Mucosa of descending colon (tissue), 3 donors: ENCODE measurements around the gene CRYZL1. TPM values are rescaled to one million over a fixed set of nuclear protein-coding genes. Genes with fewer than 3 reads are reported as not detected.

Source experiments
- ATAC-seq: fragments of 200-7000 bp; cut with Tn5 transposase; one replicate; pipeline ENCODE4 v1.9.1; 2020; ENCODE audit warnings: mild to moderate bottlenecking, moderate library complexity
- DNase-seq, 3 donors: peaks; one replicate each; pipeline ENCODE4 v3.0.0-alpha.2; 2020
- H3K36me3 ChIP-seq: fragments of 200-600 bp; one replicate; pipeline ENCODE4 v1.8.0; 2021; ENCODE audit warnings: low read depth, mild to moderate bottlenecking
- H3K4me1 ChIP-seq: fragments of 200-600 bp; one replicate; pipeline ENCODE4 v1.8.0; 2021; ENCODE audit warnings: low read depth, mild to moderate bottlenecking
- H3K4me3 ChIP-seq: fragments of 200-600 bp; one replicate; pipeline ENCODE4 v1.8.0; 2021; ENCODE audit warnings: mild to moderate bottlenecking
- H3K9me3 ChIP-seq: fragments of 200-600 bp; one replicate; pipeline ENCODE4 v1.8.0; 2021; ENCODE audit warnings: mild to moderate bottlenecking
- CTCF ChIP-seq: fragments of 200-600 bp; IDR thresholded peaks from one replicate; pipeline ENCODE4 v1.8.0; 2022; ENCODE audit warnings: antibody characterized with exemption, mild to moderate bottlenecking
- intact Hi-C, 2 donors: fragments of 100-400 bp; cut with DNase I in 1 of 2; cut with micrococcal nuclease in 1 of 2; formaldehyde crosslinking; loops; one replicate each; pipeline versions ENCODE4 v1.11.0 to v1.11.1; 2022; cut with DNase I, micrococcal nuclease
- total RNA-seq, 3 donors: library from RNA; stranded (reverse); fragmentation: NEBNext Ultra II Directional in 2 of 3; extraction: Animal tissue kit (Norgen Biotek cat#: 25700) in 2 of 3; gene quantifications; one replicate each; pipeline versions ENCODE4 v1.2.1 to v1.2.4, GENCODE V29; 2021 to 2023
- donor health status: DM: no; HTN: no; CAD: no; lungs with moderate emphysema.
- donor health status: DM: no; HTN: no; CAD: no.
- donor health status: DM: no; HTN: yes; CAD: no.

The CRYZL1 gene
- total RNA-seq, 3 donors from 2014 or later = 33.1 to 55.5 (median 34.0) TPM

GRCh38 chr21:33544451-33545195 is 96.9 kb downstream of the CRYZL1 start:
- DNase-seq (no peak), ATAC-seq (no peak)
- intact Hi-C loops = no loop called here
- TF ChIP-seq CTCF = no peak
- Histone ChIP-seq H3K4me3 (no peak overlapping the region), H3K9me3 (no peaks in the 10 kb centered on the region), H3K4me1 (peaks cover 26% of the 10 kb centered on the region), H3K36me3 (peaks cover 6% of the 10 kb centered on the region)

GRCh38 chr21:33543505-33544129 is 97.9 kb downstream of the CRYZL1 start:
- ATAC-seq (peak; percentile 53), DNase-seq (peak; percentile 81 to 86 (median 85))
- intact Hi-C loops = no loop called here
- no peaks in the 10 kb centered on the region for H3K9me3 ChIP-seq
- peak overlapping the region; percentile 60 for H3K4me3 ChIP-seq
- peaks cover 4% of the 10 kb centered on the region for H3K36me3 ChIP-seq
- TF ChIP-seq CTCF = no peak
- H3K4me1 ChIP-seq = peaks cover 26% of the 10 kb centered on the region

DNA sequence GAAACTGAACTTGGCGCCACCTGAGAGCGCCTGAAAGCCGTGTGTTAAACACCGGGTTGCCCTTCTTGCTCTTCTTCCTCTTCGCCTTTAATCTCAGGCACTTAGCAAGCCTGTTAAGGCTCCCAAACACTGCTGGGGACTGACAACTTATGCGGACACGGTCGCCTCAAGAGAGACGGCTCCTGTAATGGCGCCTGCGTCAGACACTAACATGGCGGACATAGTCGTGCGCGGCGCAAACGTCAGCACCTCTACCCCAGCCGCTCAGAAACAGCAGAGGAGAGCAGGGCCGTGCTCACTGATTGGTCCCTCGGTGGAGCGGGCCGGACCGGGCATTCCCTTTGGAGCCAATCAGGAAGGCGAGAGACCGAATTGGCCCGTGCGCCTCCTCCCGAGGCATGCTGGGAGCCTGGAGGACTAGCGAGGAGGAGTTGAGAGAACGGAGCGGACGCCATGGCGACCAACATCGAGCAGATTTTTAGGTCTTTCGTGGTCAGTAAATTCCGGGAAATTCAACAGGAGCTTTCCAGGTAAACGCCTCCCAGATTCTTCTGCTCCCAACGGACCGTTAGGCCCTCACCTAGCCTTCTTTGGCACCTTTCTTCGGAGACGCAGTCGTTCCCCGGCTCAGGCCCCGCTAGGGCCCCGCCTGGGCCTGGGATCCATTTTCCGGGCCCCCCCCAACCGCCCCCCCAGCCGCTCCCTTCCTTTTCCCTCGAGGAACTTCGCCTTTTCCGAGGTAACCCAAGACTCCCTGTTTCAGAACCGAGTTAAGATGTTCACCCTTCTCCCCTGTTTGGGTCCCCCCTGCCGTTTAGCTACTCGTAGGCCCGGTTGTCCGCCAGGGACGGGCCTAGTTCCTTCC is 98.7 kb downstream of the CRYZL1 start, which contains the start of gene SON:
Gene SON (plus strand): TSS at position 399 of the 865 bp plus-strand sequence. CDS start 55 bp downstream, at position 454.
- ATAC-seq (peak; percentile 94), DNase-seq (peak; percentile 97 to 99 (median 98))
- Histone ChIP-seq H3K4me1 (peaks cover 26% of the 10 kb centered on the region), H3K9me3 (no peaks in the 10 kb centered on the region), H3K36me3 (peaks cover 4% of the 10 kb centered on the region), H3K4me3 (peak within 1 kb of the TSS; percentile 60)
- intact Hi-C loops = no loop called here
- no peak for TF ChIP-seq CTCF

GRCh38 chr21:33541756-33542639 is 99.5 kb downstream of the CRYZL1 start, which contains the start of gene GART:
Gene GART (minus strand): TSS chr21:33542117. CDS start chr21:33539315, 2,802 bp downstream.
- intact Hi-C loops = no loop called here
- H3K4me3 ChIP-seq = peak within 1 kb of the TSS; percentile 60

More at GRCh38 chr21:33541756-33542639, 99.5 kb downstream of the CRYZL1 start, which contains the start of gene GART:
- DNase-seq (peak; percentile 88 to 91 (median 90)), ATAC-seq (peak; percentile 79)
- TF ChIP-seq CTCF = no peak
- peaks cover 26% of the 10 kb centered on the region for H3K4me1 ChIP-seq
- H3K36me3 ChIP-seq = peaks cover 4% of the 10 kb centered on the region
- H3K9me3 ChIP-seq = no peaks in the 10 kb centered on the region
